Measurements from ENCODE around the gene F11R.
"Not testable (repeated sequence)": the region's sequence is repeated elsewhere in the genome, so short reads cannot be mapped to it uniquely, and the experiment has no call there.

The F11R gene

GRCh38 chr1:161020509-161021164 lies at the start of gene F11R:
Gene F11R, minus strand, starts transcription at chr1:161021152. Its CDS starts 79 bp downstream, at chr1:161021073.
- peak in 1 of 2 donors; percentile 37 for DNase-seq

- peak; percentile 75 to 77 for DNase-seq
Observed at GRCh38 chr1:161069731-161070270, 48.8 kb upstream of the F11R start, which contains the start of gene ARHGAP30. Gene ARHGAP30, minus strand, starts transcription at chr1:161069891. Its CDS starts 267 bp downstream, at chr1:161069624.

- DNase-seq, result no peak
Observed at GRCh38 chr1:161069241-161069640, 48.3 kb upstream of the F11R start.

GRCh38 chr1:161068306-161069234 lies 47.6 kb upstream of the F11R start:
- peak; percentile 77 to 78 for DNase-seq

- no peak for DNase-seq
Observed at GRCh38 chr1:161066694-161067093, 45.7 kb upstream of the F11R start.

GRCh38 chr1:161065681-161066080 lies 44.7 kb upstream of the F11R start:
- not testable (repeated sequence) for DNase-seq

- DNase-seq, result not testable (repeated sequence)
Observed at GRCh38 chr1:161063936-161064335, 43.0 kb upstream of the F11R start.

GRCh38 chr1:161061419-161061818 lies 40.5 kb upstream of the F11R start:
- no peak for DNase-seq

- DNase-seq, result no peak
Observed at GRCh38 chr1:161059293-161059692, 38.3 kb upstream of the F11R start.

- DNase-seq, result no peak
Observed at GRCh38 chr1:161054805-161055204, 33.9 kb upstream of the F11R start.

GRCh38 chr1:161054232-161054631 lies 33.3 kb upstream of the F11R start:
- DNase-seq, result no peak

GRCh38 chr1:161052899-161053298 lies 31.9 kb upstream of the F11R start:
- no peak for DNase-seq

- DNase-seq, result no peak
Observed at GRCh38 chr1:161051219-161051618, 30.3 kb upstream of the F11R start.

GRCh38 chr1:161048949-161049722 lies 28.2 kb upstream of the F11R start:
- DNase-seq, result no peak

- DNase-seq, result no peak
Observed at GRCh38 chr1:161047436-161048420, 26.8 kb upstream of the F11R start.

GRCh38 chr1:161046605-161047228 lies 25.8 kb upstream of the F11R start:
- DNase-seq, result no peak

- DNase-seq, result peak; percentile 90
Observed at GRCh38 chr1:161045736-161046604, 25.0 kb upstream of the F11R start, which contains the start of gene USF1. Gene USF1, minus strand, starts transcription at chr1:161045977. Its CDS starts 2,702 bp downstream, at chr1:161043275.

- DNase-seq, result peak; percentile 33 to 39
Observed at GRCh38 chr1:161044908-161045735, 24.2 kb upstream of the F11R start.

GRCh38 chr1:161044535-161044907 lies 23.6 kb upstream of the F11R start:
- DNase-seq, result no peak

All from activated CD4-positive, alpha-beta T cell treated with anti-CD3 and anti-CD28 coated beads for 4 hours (primary cell).